Type B pancreatic cell (in vitro differentiated cells): ENCODE data around the gene PTGES3. TPM values are rescaled to one million over a fixed set of nuclear protein-coding genes. Genes with fewer than 3 reads are reported as not detected.
A peak's percentile ranks its signal among the peaks of the same experiment; 100 is the strongest.

ENCODE experiments used
- DNase-seq: peaks from one replicate; pipeline ENCODE4 v3.0.0; 2021; ENCODE audit warnings: mixed read lengths; ENCODE audit not compliant: unreplicated experiment; ENCODE audit errors: extremely low spot score
- H3K27ac Mint-ChIP-seq: 2 replicates; pipeline ENCODE4 v1.8.0; 2021; ENCODE audit warnings: mild to moderate bottlenecking, mixed read lengths
- H3K27me3 Mint-ChIP-seq: 2 replicates; pipeline ENCODE4 v1.8.0; 2021; ENCODE audit warnings: mixed read lengths
- H3K36me3 Mint-ChIP-seq: 2 replicates; pipeline ENCODE4 v1.8.0; 2021; ENCODE audit warnings: mixed read lengths
- H3K4me1 Mint-ChIP-seq: one replicate; pipeline ENCODE4 v1.8.0; 2021; ENCODE audit warnings: mixed read lengths; ENCODE audit not compliant: unreplicated experiment
- H3K4me3 Mint-ChIP-seq: 2 replicates; pipeline ENCODE4 v1.8.0; 2021; ENCODE audit warnings: mild to moderate bottlenecking, mixed read lengths
- H3K9me3 Mint-ChIP-seq: 2 replicates; pipeline ENCODE4 v1.8.0; 2021; ENCODE audit warnings: mixed read lengths
- CTCF ChIP-seq: fragments of 200-600 bp; sonication (generic); conservative IDR thresholded peaks from 2 replicates; pipeline ENCODE4 v1.5.0; 2021; ENCODE audit warnings: antibody characterized with exemption, mild to moderate bottlenecking
- total RNA-seq: library from RNA; stranded (reverse); gene quantifications from 2 replicates; pipeline ENCODE4 v1.2.1, GENCODE V29; 2021; ENCODE audit warnings: low replicate concordance

The PTGES3 gene
- total RNA-seq, 1 donor from 2014 or later: 219 TPM

GRCh38 chr12:56633468-56634241, 54.4 kb downstream of the PTGES3 start:
- Mint-ChIP-seq H3K4me1 (peaks cover 60% of the 10 kb centered on the region), H3K27ac (peak overlapping the region; percentile 100), H3K36me3 (peaks cover 12% of the 10 kb centered on the region), H3K27me3 (no peaks in the 10 kb centered on the region), H3K9me3 (no peaks in the 10 kb centered on the region), H3K4me3 (peak overlapping the region; percentile 99)
- no peak for TF ChIP-seq CTCF
- DNase-seq: no peak

GRCh38 chr12:56632701-56633467, 55.2 kb downstream of the PTGES3 start:
- DNase-seq: no peak
- Mint-ChIP-seq H3K27me3 (no peaks in the 10 kb centered on the region), H3K9me3 (no peaks in the 10 kb centered on the region), H3K4me3 (peak overlapping the region; percentile 99), H3K4me1 (peaks cover 62% of the 10 kb centered on the region), H3K27ac (peak overlapping the region; percentile 100), H3K36me3 (peaks cover 12% of the 10 kb centered on the region)
- TF ChIP-seq CTCF: no peak

- H3K27me3 Mint-ChIP-seq: no peaks in the 10 kb centered on the region
- peaks cover 8% of the 10 kb centered on the region for H3K36me3 Mint-ChIP-seq
- H3K4me1 Mint-ChIP-seq: peaks cover 54% of the 10 kb centered on the region
- peak overlapping the region; percentile 99 for H3K4me3 Mint-ChIP-seq
- TF ChIP-seq CTCF: no peak
- H3K9me3 Mint-ChIP-seq: no peaks in the 10 kb centered on the region
- DNase-seq: no peak
- peak overlapping the region; percentile 100 for H3K27ac Mint-ChIP-seq
Observed at GRCh38 chr12:56631790-56632700, 56.0 kb downstream of the PTGES3 start.

DNA sequence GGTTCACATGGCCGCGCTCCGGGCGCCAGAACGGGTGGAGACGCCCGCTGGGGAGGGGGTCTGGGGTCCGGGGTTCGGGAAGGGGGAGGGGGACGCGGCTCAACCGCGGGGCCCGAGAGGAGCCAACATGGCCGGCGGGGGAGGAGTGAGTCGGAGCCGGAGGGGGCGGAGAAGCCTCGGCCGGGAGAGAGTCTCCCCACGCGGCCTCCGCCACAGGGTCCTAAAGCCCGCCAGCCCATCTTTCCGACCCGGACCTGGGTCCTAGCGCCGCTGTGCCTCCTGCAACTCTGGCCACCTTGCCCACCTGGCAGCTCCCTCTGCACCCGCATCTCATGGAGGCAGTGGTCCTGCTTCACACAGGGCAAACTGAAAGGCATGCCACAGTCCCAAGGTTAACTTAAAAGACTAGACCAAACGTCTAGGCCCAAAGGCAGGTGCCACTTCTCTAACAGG, 57.9 kb downstream of the PTGES3 start, which contains the start of gene BAZ2A:
BAZ2A (minus strand) TSS at position 147 of the 453 bp plus-strand sequence. CDS start 12,796 bp downstream, outside the sequence.
- peaks cover 44% of the 10 kb centered on the region for H3K4me1 Mint-ChIP-seq
- peak within 1 kb of the TSS; percentile 87 for H3K4me3 Mint-ChIP-seq
- DNase-seq: peak; percentile 88
- H3K36me3 Mint-ChIP-seq: peaks cover 8% of the 10 kb centered on the region
- no peak for TF ChIP-seq CTCF
- H3K9me3 Mint-ChIP-seq: no peaks in the 10 kb centered on the region
- no peaks in the 10 kb centered on the region for H3K27me3 Mint-ChIP-seq
- peak within 1 kb of the TSS; percentile 100 for H3K27ac Mint-ChIP-seq
